Stomach (tissue), 9 donors: ENCODE results near the gene OS9. TPM values are rescaled to one million over a fixed set of nuclear protein-coding genes. Genes with fewer than 3 reads are reported as not detected.

Source experiments
- DNase-seq, 2 donors: peaks; one replicate each; pipeline versions ENCODE4 v3.0.0 to v3.0.0-alpha.2; 2013 to 2019
- H3K27ac ChIP-seq, 5 donors: fragments of 200-600 bp in 4 of 5; sonication (generic) in 4 of 5; one replicate each; pipeline ENCODE4 v1.5.1; 2013 to 2019; ENCODE audit warnings: mild to moderate bottlenecking in 1 of 5, moderate library complexity in 1 of 5
- H3K27me3 ChIP-seq, 3 donors: fragments of 200-600 bp; sonication (generic); one replicate each; pipeline ENCODE4 v1.5.1; 2017 to 2019; ENCODE audit warnings: mixed run types in 1 of 3
- H3K36me3 ChIP-seq, 4 donors: fragments of 200-600 bp; sonication (generic); 1 replicate in 3 of 4; 2 replicates in 1 of 4; pipeline ENCODE4 v1.5.1; 2016 to 2019
- H3K4me1 ChIP-seq, 4 donors: fragments of 200-600 bp; sonication (generic); one replicate each; pipeline ENCODE4 v1.5.1; 2016 to 2019
- H3K4me3 ChIP-seq, 4 donors: fragments of 200-600 bp; sonication (generic) in 3 of 4; one replicate each; pipeline ENCODE4 v1.5.1; 2016 to 2019; ENCODE audit warnings: mild to moderate bottlenecking in 1 of 4
- H3K9me3 ChIP-seq, 4 donors: fragments of 200-600 bp; sonication (generic); one replicate each; pipeline ENCODE4 v1.5.1; 2016 to 2019
- CTCF ChIP-seq, 7 experiments: fragments of 450-650 bp in 4 of 7; fragments of 200-600 bp in 3 of 7; sonication (generic) in 3 of 7; IDR thresholded peaks; one replicate each; pipeline ENCODE4 v1.5.1; 2016 to 2019; ENCODE audit warnings: antibody characterized with exemption in 7 of 7, control low read depth in 2 of 7, mild to moderate bottlenecking in 1 of 7
- EP300 ChIP-seq: sonication (generic); formaldehyde crosslinking; IDR thresholded peaks from one replicate; pipeline ENCODE4 v1.6.1; 2017; ENCODE audit warnings: antibody characterized with exemption
- POLR2A ChIP-seq, 4 donors: fragments of 450-650 bp; IDR thresholded peaks; one replicate each; pipeline ENCODE4 v1.6.1; 2016; ENCODE audit warnings: antibody characterized with exemption in 4 of 4, control low read depth in 2 of 4, mild to moderate bottlenecking in 1 of 4, moderate library complexity in 1 of 4
- POLR2AphosphoS5 ChIP-seq, 3 donors: sonication (generic); formaldehyde crosslinking; IDR thresholded peaks; one replicate each; pipeline ENCODE4 v1.6.1; 2016; ENCODE audit warnings: antibody characterized with exemption in 3 of 3
- WGBS, 5 donors: extraction: QIAGEN DNeasy Blood & Tissue Kit in 3 of 5; methylation state at CpG; one replicate each; pipeline versions ENCODE4 v1.1.5 to v1.1.7; 2013 to 2018; 5-methylcytosine and 5-hydroxymethylcytosine counted together
- intact Hi-C: fragments of 100-400 bp; cut with DNase I; formaldehyde crosslinking; loops from one replicate; pipeline ENCODE4 v1.15.1; 2023; ENCODE audit warnings: low total_unique reads
- polyA plus RNA-seq, 3 donors: library from polyadenylated mRNA; stranded (reverse); fragments of 200-250 nt; gene quantifications; one replicate each; pipeline ENCODE4 v1.2.3, GENCODE V29; 2013
- total RNA-seq, 5 donors: library from RNA; depleted of rRNA; stranded (reverse); fragments of >200 nt; gene quantifications; one replicate each; pipeline versions ENCODE4 v1.1.0 to v1.2.3, GENCODE V29; 2014 to 2016
- donor health status: healthy with polysubstance abuse.
- donor health status: Bipolar disorder and iron deficiency.
- donor health status: healthy.

Gene OS9
- total and polyA plus RNA-seq, 8 donors = 85.8 to 408 (median 169) TPM

DNA sequence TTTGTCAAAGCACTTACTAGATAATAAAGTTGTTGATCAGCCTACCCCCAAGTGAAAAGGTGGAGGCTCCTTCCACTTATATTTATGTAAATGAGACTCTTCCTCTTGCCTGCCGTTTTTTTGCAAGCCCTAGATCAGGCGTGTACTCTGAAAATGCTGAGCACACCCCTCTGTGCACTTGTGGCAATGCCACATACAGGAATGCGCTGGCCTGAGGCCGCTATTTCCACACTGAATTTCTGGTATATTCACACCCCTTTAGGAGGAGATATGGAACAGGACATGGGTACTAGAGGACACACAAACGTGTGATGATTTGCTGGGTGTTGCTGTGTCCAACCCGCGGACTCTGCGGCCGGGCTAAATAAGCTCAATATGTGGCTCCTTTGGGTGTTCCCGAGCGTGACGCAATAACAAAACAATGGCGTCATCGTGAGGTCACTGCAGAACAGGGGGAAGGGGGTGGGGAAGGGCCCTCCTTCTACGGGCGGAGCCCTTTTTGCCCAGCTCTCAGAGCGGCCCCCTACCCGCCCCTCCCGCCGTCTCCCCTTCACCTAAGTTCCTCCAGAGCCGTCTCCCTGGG is 50.4 kb downstream of the OS9 start:
- intact Hi-C loops = no loop called here
- peak; percentile 73 to 92 for DNase-seq
- peak overlapping the region; percentile 87 to 97 (median 95) for H3K27ac ChIP-seq
- 7 to 14% (median 9%) methylated on average over 19 to 21 of the region's 21 CpGs for WGBS, 5 donors
- peaks cover 25 to 32% (median 30%) of the 10 kb centered on the region in 4 donors for H3K36me3 ChIP-seq
- H3K4me1 ChIP-seq = peaks cover 11 to 36% (median 20%) of the 10 kb centered on the region in 4 donors
- H3K9me3 ChIP-seq = no peaks in the 10 kb centered on the region
- TF ChIP-seq POLR2A (IDR thresholded peaks at IDR 0.05) (no peak), EP300 (peak; percentile 66), CTCF (IDR thresholded peaks at IDR 0.05) (no peak), POLR2AphosphoS5 (IDR thresholded peaks at IDR 0.05) (no peak)
- peaks cover 0 to 42% (median 13%) of the 10 kb centered on the region in 3 donors for H3K27me3 ChIP-seq
- peak overlapping the region; percentile 63 to 86 (median 73) for H3K4me3 ChIP-seq

DNA sequence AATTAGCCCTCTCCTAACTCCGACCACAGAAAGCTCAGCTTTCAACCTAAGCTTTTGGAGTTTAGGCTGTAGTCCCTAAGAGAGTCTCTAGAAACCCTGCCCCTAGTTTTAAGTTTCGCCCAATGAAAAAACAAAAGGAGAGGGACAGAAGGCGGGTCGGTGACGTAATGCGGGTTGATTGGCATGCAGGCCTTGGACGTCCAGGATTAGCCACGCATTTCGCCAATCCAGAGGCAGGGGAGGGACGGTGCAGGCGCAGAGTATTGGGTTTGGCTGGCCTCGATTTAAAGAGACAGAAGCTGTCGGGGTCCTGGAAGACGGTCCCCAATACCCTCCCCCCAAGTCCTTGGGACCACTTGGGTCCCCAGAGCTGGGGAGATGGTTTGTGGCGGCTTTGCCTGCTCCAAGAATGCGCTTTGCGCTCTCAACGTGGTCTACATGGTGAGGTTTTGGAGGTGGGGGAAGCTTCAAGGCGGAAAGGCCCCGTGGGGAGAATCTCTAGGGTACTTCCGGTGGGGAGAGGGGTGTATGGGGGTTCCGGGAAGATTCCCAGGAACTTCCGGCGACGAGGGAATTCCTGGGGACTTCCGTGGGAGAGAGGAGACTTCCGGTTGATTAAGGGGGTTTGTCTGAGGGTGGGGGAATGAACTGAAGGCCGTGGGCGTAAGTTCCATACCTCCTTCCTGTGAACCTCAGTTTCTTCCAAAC is 51.0 kb downstream of the OS9 start, which contains the start of gene TSPAN31:
Gene TSPAN31 (plus strand): TSS at position 263 of the 708 bp plus-strand sequence. CDS start 116 bp downstream, at position 379.
- Histone ChIP-seq H3K36me3 (peaks cover 25 to 39% (median 37%) of the 10 kb centered on the region in 4 donors), H3K4me1 (peaks cover 10 to 33% (median 18%) of the 10 kb centered on the region in 4 donors), H3K4me3 (peak within 1 kb of the TSS; percentile 63 to 86 (median 73)), H3K27ac (peak within 1 kb of the TSS; percentile 94 to 97 (median 95)), H3K9me3 (no peaks in the 10 kb centered on the region), H3K27me3 (peaks cover 0 to 36% (median 6%) of the 10 kb centered on the region in 3 donors)
- TF ChIP-seq EP300 (no peak), POLR2AphosphoS5 (IDR thresholded peaks at IDR 0.05) (peak; percentile 77 to 81 (median 79)), POLR2A (IDR thresholded peaks at IDR 0.05) (peak in 1 of 4 donors; percentile 37), CTCF (IDR thresholded peaks at IDR 0.05) (peak in 1 of 7 experiments; percentile 3)
- 0 to 1% (median 0%) methylated on average over 29 of the region's 29 CpGs for WGBS, 5 donors
- DNase-seq = peak; percentile 98 to 99
- intact Hi-C loops = no loop called here

GRCh38 chr12:57745485-57745881 is 51.6 kb downstream of the OS9 start:
- no peak for DNase-seq
- peaks cover 0 to 30% (median under 1%) of the 10 kb centered on the region in 3 donors for H3K27me3 ChIP-seq
- intact Hi-C loops = no loop called here
- H3K36me3 ChIP-seq = peaks cover 25 to 44% (median 42%) of the 10 kb centered on the region in 4 donors
- no peaks in the 10 kb centered on the region for H3K9me3 ChIP-seq
- peak overlapping the region; percentile 94 to 97 (median 95) for H3K27ac ChIP-seq
- peaks cover 10 to 31% (median 20%) of the 10 kb centered on the region in 4 donors for H3K4me1 ChIP-seq
- WGBS, 5 donors = 41 to 54% (median 43%) methylated on average over 8 of the region's 8 CpGs
- peak overlapping the region; percentile 63 to 86 (median 73) for H3K4me3 ChIP-seq
- TF ChIP-seq EP300 (no peak), POLR2AphosphoS5 (IDR thresholded peaks at IDR 0.05) (no peak), POLR2A (IDR thresholded peaks at IDR 0.05) (no peak), CTCF (IDR thresholded peaks at IDR 0.05) (no peak)

GRCh38 chr12:57746025-57746424 is 52.1 kb downstream of the OS9 start:
- intact Hi-C loops = no loop called here
- WGBS, 5 donors = 86 to 91% (median 90%) methylated on average over 3 of the region's 3 CpGs

More at GRCh38 chr12:57746025-57746424, 52.1 kb downstream of the OS9 start:
- Histone ChIP-seq H3K4me3 (peak overlapping the region in 2 of 4 donors; percentile 63 to 70), H3K27ac (peak overlapping the region in 4 of 5 donors; percentile 95 to 97 (median 96)), H3K9me3 (no peaks in the 10 kb centered on the region), H3K36me3 (peaks cover 25 to 49% (median 46%) of the 10 kb centered on the region in 4 donors), H3K27me3 (peaks cover 0 to 25% (median 0%) of the 10 kb centered on the region in 3 donors), H3K4me1 (peaks cover 15 to 31% (median 24%) of the 10 kb centered on the region in 4 donors)
- no peak for DNase-seq
- TF ChIP-seq EP300 (no peak), CTCF (IDR thresholded peaks at IDR 0.05) (no peak), POLR2AphosphoS5 (IDR thresholded peaks at IDR 0.05) (no peak), POLR2A (IDR thresholded peaks at IDR 0.05) (no peak)
